ENCODE measurements around the gene SLC9A8.
A peak's percentile ranks its signal among the peaks of the same experiment; 100 is the strongest.

SLC9A8 gene

DNA sequence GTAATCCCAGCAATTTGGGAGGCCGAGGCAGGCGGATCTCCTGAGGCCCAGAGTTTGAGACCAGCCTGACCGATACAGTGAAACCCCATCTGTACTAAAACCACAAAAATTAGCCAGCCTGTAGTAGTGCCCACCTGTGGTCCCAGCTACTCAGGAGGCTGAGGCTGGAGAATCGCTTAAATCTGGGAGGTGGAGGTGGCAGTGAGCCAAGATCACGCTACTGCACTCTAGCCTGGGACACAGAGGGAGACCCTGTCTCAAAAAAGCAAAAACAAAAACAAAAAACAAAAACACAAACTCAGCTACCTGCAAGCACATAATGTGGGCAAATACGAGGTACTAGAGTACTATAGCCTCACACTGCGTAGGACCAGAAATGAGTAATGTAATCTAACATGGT is 106.4 kb downstream of the SLC9A8 start:
- DNase-seq, result no peak

DNA sequence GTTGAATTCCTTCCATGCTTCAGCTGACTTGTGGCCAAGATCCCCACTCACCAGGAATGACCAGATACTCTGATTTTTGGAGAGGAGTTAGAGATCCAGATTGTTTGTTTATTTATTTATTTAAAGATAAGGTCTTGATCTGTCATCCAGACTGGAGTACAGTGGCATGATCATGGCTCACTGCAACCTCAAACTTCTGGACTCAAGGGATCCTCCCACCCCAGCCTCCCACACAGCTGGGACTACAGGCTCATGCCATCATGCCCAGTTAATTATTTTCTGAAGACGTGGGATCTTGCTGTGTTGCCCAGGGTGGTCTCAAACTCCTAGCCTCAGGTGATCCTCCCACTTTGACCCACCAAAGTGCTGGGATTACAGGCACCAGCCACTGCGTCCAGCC is 106.8 kb downstream of the SLC9A8 start:
- no peak for DNase-seq

DNA sequence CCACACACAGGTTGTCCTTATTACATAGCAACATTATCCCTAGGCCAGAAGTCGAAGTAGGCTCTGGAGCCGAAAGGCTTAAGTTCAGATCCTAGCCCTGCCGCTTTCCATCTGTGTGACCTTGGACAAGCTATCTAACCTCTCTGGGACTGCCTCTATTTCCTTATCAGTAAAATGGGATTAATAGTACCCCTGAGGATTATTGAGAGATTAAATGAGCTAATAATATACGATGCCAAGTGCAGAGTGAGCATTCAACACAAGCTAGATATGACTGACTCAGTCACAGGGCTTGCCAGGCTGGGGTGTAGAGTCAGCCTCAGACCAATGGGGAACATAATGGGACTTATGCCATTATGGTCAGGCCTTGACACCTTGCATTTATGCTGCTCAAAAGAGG is 111.6 kb downstream of the SLC9A8 start:
- no peak for DNase-seq

DNA sequence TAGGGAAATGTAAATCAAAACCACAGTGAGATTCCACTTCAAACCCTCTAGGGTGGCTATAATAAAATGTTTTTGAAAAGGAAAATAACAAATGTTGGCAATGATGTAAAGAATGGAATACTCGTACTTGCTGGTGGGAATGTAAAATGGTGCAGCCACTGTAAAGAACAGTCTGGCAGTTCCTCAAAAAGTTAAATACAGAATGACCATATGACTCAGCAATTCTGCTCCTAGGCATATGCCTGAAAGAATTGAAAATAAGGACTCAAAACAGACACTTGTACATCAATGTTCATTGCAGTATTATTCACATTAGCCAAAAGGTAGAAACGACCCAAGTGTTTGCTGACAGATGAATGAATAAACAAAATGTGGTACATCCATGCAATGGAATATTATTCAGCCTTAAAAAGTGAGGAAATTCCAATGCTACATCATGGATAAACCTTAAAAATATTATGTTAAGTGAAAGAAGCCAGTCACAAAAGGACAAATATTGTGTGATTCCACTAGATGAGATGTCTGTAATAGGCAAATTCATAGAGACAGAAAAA is 113.3 kb downstream of the SLC9A8 start:
- DNase-seq, result no peak

DNA sequence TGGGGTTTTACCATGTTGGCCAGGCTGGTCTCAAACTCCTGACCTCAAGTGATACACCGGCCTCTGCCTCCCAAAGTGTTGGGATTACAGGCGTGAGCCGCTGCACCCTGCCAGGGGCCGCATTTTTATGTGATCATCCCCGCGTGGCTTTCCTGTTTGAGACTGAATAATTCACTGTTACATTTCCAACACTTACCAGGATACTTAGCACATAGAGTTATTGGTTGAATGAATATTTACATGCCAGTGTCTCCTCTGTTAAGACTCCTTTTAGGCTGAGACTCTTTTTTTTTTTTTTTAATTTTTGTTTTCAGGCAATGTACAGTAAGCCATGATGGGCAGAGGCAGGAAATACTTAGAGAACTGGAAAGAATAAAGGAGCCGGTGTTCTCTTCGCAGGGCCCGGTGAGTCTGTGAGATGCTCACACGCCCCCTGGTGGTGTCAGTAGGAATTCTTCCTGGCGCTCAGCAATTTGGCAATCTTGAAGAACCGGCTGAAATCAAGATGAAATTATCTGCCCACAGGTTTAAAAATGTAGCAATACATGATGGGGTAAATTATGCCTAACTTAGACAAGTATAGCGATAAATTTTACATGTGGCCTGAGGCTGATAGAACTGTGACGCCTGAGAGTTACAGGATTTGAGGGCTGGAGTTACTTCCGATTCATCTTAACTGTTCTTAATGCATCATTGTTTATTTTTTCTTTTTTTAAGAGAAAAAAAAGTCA is 115.9 kb downstream of the SLC9A8 start:
- DNase-seq, result peak; percentile 66

DNA sequence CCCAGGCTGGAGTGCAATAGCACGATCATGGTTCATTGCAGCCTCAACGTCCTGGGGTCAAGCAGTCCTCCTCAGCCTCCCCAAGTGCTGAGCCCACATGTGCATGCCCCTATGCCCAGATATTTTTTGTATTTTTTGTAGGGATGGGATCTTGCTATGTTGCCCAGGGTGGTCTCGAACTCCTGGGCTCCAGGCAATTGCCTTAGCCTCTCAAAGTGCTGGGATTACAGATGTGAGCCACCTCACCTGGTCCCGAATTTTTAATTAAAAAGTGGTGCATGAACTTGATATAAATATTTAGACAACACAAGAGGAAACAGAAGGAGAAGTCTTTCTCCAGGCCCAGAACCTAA is 116.5 kb downstream of the SLC9A8 start:
- DNase-seq, result no peak

DNA sequence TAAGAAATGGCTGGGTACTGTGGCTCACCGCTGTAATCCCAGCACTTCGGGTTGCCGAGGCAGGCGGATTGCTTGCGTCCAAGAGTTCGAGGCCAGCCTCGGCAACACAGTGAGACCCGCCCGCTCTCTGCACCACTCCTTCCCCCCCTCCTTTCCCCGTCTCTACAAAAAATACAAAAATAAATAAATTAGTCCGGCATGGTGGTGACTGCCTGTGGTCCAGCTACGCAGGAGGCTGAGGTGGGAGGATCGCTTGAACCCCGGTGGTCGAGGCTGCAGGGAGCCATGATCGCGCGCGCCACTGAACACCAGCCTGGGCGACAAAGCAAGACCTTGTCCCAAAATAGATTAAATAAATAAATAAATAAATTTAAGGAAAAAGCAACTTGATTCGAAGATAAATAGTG is 123.1 kb downstream of the SLC9A8 start:
- DNase-seq, result no peak

DNA sequence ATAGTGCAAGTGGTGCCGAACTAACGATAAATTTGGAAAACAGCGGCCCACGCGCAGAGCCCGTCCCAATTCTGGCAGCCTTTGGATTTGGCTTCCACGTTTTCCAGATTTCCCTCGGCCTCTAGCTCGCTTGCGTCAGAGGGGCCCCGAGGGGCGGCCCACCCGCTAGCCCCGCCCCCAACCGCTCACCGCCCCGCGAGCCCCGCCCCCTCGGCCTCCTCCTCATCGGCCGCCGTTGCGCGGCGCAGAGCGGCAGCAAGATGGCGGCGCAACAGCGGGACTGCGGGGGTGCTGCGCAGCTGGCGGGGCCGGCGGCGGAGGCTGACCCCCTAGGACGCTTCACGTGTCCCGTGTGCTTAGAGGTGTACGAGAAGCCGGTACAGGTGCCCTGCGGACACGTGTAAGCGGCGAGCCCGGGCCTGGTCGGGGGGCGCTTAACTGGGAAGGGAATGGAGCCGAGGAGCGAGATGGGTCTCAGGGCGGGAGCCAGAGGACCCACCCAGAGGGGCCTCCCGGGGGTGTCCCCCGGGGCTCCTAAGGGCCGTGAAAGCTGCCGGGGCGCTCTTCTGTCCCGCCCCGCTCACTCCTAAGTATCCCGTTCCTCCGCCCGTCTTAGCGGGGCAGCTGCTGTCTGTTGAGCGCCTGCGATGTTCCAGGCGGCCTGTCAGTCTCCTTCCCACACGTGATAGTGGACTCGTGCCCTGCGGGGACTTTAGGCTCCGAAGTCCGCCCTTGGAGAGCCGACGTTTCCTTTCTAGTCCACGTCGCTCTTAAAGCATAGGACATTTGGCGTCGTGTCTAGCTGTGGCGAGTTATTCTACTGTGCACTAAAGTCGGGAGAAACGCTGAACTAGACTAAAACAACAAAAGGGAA is 123.8 kb downstream of the SLC9A8 start, which contains the start of gene RNF114:
Gene RNF114, plus strand, starts transcription at position 245 of the 874 bp plus-strand sequence. Its CDS starts 16 bp downstream, at position 261.
- peak; percentile 89 for DNase-seq

DNA sequence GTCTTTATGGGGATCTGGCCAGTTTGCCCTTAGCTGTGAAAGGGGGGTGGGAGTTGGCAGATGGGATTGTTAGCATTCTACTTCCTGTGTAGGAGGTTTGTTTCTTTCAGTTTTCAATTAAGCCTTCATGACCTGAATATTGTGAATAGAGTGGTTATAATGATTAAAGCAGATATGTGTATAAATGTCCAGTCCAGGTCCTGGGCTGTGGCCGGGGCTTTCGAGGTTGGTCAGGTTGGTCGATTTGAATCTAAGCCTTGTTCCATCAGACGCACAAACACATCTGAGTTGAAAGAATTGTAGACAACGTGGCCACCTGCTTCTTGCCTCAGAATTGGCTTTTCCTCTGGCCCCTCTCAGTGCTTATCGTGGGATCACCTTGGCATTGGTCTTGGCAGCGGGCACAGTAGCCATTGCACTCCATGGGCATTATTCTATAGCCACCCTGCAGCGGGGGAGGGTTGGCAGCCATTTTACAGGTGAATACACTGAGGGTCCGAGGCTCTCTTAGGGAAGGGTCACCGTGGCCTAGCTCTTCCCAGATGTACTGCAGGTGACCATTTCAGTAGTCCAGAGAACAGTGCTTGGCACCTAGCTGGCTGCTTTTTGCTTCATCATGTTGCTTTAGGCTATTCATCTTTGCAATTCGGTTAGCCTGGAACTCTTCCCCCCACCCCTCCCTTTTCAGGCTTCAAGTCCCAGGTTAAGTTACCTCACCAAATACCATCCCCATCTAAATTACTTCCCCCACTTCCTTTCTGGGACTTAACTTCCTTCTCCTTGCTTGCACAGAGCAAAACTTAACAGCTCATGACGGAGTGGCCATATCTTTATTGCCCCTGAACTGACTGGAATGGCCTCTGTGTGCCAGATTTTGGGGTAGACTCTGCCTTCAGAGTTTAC is 124.7 kb downstream of the SLC9A8 start:
- no peak for DNase-seq

DNA sequence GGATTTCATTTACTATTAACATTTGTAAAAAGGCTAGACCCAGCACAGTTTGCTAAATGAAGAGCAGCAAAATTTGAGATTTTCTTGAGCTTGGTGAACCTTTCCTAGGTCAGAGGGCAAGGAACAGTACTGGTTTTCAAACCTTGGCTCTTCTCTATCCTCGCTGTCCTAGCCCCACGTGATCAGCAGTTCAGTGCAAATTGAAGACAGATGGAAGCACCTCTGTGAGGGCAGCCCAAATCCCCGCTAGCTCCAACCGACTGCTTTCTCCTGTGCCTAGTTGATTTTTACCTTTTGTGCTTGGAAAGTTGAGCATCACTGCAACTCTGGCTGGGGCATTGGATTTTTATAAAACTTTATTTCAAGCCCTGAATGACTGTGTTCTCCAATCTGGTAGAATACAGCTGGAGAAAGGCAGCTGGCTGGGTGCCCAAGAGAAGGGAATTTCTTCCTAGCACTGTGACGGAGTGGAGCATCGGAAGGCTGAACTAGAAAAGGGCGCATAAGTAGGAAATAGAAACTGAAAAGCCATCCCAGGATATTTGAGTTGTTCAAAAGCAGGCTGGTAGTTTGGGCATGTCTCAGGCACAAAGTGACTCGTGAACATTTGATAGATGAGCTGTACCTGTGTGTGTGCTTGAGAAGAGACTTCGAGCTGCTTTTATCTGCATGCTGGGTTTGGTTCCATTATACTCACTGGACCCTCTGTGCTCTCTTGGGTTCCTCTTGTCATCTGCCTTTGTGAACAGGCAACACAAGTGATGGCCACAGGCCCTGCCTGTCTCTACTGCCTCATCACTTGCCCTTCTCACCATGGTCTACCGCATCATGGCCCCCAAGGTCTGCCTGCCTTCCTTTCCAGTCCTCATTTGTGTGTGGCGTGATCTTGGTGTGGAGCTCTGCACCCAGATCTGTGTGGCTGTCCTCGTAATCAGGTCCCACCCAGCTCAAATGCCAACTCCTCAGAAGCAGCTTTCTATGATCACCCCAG is 125.8 kb downstream of the SLC9A8 start:
- DNase-seq, result no peak

DNA sequence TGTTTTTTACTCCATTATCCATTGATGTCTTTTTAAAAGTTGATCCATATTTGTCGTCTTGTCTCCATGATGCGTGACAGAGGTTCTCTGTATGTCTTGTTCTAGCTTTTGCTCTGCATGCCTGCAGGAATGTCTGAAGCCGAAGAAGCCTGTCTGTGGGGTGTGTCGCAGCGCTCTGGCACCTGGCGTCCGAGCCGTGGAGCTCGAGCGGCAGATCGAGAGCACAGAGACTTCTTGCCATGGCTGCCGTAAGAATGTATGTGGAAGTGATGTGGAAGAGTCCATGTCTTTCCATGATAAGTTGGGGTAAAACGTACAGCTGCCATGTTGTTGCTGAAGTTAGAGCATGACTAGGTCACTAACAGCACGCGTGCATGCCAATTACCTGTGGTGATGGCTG is 128.8 kb downstream of the SLC9A8 start:
- DNase-seq, result no peak
